Activated CD8-positive, alpha-beta memory T cell treated with anti-CD3 and anti-CD28 coated beads, Interleukin-2, amount 50 U/mL, for 48 hours (primary cell): ENCODE measurements around the gene ZNF141.
"Not testable (repeated sequence)": the region's sequence is repeated elsewhere in the genome, so short reads cannot be mapped to it uniquely, and the experiment has no call there.

ENCODE experiments used
- DNase-seq: peaks from one replicate; pipeline ENCODE4 v3.0.0-alpha.2; 2020

Gene ZNF141

GRCh38 chr4:337143-337931, at the start of gene ZNF141:
TSS of gene ZNF141 (plus strand) at chr4:337814. CDS start at chr4:337984, 170 bp downstream.
- DNase-seq: peak; percentile 90

- no peak for DNase-seq
Observed at GRCh38 chr4:288891-289290, 48.7 kb upstream of the ZNF141 start.

GRCh38 chr4:294732-295131, 42.9 kb upstream of the ZNF141 start:
- DNase-seq: no peak

GRCh38 chr4:302381-302780, 35.2 kb upstream of the ZNF141 start:
- no peak for DNase-seq

- not testable (repeated sequence) for DNase-seq
Observed at GRCh38 chr4:304516-304915, 33.1 kb upstream of the ZNF141 start.

GRCh38 chr4:304969-305680, 32.5 kb upstream of the ZNF141 start, which contains the start of gene ZNF732:
TSS of gene ZNF732 (minus strand) at chr4:305474. CDS start at chr4:305310, 164 bp downstream.
- no peak for DNase-seq

- no peak for DNase-seq
Observed at GRCh38 chr4:306551-306961, 31.1 kb upstream of the ZNF141 start.

GRCh38 chr4:309807-310206, 27.8 kb upstream of the ZNF141 start:
- DNase-seq: no peak

- DNase-seq: no peak
Observed at GRCh38 chr4:314296-314903, 23.2 kb upstream of the ZNF141 start.

- DNase-seq: no peak
Observed at GRCh38 chr4:328729-329128, 8.9 kb upstream of the ZNF141 start.

- DNase-seq: no peak
Observed at GRCh38 chr4:335515-335914, 2.1 kb upstream of the ZNF141 start.

- DNase-seq: peak; percentile 55
Observed at GRCh38 chr4:336099-336892, 1.3 kb upstream of the ZNF141 start.

GRCh38 chr4:336893-337142, 796 bp upstream of the ZNF141 start:
- no peak for DNase-seq

- DNase-seq: peak; percentile 58
Observed at GRCh38 chr4:337932-338758, 531 bp downstream of the ZNF141 start.

- DNase-seq: no peak
Observed at GRCh38 chr4:338759-339097, 1.1 kb downstream of the ZNF141 start.

GRCh38 chr4:340011-340410, 2.4 kb downstream of the ZNF141 start:
- DNase-seq: no peak

- no peak for DNase-seq
Observed at GRCh38 chr4:373062-373839, 35.6 kb downstream of the ZNF141 start.

- DNase-seq: no peak
Observed at GRCh38 chr4:374298-375160, 36.9 kb downstream of the ZNF141 start.

GRCh38 chr4:384311-385010, 46.8 kb downstream of the ZNF141 start:
- no peak for DNase-seq
